SK-N-DZ (cell line): Measurements from ENCODE around the gene GRHL3.

Source experiments
- DNase-seq: peaks from one replicate; pipeline ENCODE4 v3.0.0-alpha.2; 2015; ENCODE audit warnings: low spot score

GRHL3 gene

DNA sequence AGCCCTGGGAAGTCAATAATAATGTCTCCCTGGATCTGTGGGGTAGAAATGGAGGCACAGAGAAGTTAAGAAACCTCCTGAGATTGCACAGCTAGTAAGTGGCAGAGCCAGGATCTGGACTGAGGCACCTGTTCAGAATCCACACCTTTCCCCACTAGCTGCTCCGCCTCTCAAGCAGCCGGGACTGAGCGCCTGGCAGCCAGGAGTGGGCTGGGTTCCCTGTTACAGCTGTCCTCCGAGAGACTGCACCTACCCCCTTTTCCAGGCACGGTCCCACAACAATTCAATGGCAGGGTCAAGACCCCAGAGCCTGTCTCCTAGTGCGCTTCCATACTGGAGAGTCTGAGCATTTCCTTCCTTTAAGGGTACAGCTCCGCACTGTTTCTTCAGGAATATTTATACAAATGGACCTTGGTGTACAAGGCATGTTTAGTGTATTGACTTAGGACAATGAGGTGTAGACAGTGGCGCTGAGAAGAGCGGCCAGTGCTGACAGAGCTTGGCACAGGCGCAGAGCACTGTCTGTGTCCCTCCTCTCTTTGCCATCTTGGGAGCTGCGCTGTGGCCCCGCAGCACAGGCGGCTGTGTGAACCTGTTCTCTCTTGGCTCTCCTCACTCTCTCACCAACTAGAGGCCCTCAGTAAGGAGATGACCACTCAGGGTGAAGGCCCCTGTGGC lies 24.4 kb downstream of the GRHL3 start:
- no peak for DNase-seq

DNA sequence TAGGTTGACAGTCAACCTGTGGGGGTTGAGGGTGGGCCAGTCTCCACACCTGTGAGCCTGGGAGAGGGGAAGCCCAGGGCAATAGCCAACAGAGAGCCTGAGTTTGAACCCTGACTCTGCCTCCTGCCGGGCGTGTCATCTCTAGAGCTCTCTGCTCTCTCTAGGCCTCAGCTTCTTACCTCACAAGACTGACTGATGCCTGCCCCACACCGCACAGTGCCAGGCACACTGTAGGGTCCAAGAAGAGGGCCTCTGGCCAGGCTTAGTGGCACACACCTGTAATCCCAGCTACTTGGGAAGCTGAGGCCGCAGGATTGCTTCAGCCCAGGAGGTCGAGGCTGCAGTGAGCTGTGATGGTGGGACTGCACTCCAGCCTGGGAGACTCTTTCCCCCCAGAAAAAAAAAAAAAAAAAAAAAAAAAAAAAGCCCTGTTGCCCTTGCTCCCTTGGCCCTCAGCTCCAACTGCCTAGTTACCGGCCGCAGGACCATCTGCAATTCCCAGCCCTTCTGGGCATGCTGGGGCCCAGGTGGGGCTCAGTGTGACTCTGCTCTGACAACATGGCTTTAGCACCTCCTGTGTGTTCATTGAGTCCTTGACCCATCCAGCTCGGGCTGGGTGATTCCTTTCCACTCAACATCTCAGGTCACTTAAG lies 25.1 kb downstream of the GRHL3 start:
- no peak for DNase-seq

DNA sequence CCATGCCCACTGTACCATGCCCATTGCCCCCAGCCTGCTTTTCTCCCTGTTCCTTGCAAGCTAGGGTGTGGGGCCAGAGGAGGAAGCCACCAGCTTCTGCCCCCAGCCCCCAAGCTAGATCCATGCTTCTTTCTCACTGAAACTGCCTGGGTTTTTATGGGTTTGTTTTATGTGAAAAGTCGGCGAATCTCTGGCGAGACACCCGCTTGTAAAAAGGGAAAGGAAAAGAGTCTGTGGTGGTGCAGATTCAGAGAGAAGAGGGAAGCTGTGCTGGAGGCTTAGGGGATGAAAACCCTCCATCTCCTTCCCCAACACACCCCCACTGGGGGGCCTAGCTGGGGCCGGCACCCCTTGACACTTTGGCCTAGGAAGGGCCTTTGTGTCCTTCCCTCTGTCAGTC lies 26.2 kb downstream of the GRHL3 start:
- DNase-seq: no peak

DNA sequence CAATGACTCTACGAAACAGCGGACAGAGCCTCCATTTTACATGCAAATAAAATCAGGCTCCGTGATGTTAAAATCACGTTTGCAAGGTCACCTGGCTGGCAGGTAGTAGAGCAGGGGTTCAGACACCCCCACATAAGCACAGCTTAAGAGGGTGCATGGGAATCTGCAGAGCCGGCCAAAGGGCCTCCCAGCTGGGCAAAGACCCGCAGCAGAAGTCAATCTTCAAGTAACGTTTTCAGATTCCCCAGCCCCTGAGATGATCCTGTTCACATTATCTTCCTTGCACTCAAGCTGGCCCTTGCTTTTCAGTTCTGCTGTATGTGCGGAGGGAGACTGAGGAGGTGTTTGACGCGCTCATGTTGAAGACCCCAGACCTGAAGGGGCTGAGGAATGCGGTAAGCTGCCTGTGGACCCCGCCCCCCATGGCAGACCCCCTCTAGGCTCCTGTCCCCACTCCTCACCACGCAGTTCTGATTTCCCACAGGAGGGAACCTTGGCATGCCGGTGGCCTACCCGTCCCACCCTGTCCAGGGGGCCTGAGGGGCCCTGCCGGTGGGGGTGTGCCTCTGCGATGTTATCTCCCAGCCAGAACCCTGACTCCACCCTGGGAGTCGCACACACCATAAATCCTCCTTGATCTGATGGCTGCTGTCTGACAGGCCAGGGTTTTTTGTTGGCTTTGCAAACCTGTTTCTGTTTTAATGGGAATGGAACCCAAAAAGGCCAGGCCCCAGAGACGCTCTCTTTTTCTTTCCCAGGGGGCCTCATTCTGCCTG lies 28.2 kb downstream of the GRHL3 start:
- peak; percentile 41 for DNase-seq

DNA sequence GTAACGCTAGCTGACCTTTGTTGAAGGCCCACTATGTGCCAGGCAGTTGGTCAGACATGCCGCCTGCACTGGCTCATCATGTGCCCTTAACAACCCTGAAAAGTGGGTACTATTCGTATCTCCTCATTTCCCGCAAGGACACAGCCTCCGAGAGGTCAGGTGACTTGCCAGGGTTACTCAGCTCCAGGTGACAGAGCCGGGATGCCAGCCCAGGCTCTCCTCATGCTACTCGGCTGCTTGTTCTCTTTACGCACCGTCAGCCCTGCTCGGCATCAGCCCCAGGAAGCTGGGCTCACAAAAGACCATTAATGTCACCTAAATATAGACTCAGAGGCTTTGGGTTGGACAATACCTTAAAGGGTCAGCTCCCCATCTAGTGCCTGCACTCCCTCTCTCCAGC lies 29.0 kb downstream of the GRHL3 start:
- DNase-seq: no peak

DNA sequence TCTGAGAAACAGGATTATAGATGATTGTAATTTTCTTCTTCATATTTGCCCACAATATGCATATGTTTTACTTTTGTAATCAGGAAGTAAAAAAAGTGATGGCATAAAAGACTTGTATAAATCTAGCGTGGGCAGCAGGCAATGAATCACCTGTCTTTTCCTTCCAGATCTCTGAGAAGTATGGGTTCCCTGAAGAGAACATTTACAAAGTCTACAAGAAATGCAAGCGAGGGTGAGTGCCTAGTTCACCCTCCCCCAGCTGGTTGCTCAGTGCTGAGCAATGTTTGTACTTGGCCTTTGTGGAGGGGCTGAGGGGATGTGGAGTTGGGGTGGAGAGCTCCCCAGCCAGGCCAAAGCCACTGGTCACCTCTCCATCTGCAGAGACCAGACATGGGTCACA lies 30.7 kb downstream of the GRHL3 start:
- no peak for DNase-seq

DNA sequence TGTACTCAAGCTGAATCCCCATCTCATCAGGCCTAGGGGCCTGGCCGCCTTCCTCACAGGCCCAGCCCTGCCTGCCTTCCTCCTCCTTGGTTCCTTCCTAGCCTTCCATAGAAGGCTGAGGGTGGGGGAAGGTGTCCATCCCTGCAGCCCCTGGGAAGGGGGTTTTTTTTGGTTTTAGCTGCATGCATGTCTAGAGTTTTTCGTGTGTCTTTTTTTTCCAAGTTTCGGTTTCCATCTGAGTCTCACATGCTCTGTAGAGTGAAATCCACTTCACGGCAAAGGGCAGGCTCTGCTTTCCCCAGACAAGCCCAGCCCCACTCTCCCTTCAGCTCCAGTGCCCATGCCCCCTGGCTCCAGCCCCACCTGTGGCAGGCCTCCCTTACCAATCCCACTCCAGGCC lies 32.1 kb downstream of the GRHL3 start:
- no peak for DNase-seq

DNA sequence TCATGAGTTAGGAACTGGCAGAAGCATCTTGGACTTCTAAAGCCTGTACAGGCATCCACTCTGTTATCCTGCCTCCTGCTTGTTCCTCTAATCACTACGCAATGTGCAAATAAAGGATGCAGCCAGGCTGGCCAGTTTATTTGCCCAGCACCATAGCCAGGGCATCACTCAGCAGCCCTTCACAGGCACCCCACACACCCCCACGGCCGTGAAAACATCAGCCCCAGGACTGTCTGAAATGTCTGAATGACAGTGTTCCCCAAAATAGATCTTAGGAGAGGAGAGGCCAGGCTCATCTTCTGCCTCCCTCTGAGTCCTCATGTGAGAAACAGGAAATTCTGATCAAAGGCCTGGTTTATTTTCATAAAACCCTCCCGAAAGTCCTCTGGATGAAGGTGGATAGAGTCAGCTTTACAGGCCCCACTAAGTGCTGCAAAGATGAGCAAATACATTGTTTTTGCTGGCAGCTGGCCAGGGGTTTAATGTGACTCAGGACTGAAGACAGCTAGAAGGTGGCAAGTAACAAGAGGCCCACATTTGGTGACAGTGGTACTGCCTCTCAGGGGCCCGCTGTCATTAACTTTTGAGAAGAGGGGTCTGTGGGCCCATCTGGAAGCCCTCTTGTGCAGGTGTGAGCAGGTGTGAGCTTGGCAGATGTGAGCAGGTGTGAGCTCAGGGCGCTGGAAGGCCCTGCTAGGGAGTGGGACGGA lies 32.9 kb downstream of the GRHL3 start:
- DNase-seq: no peak

DNA sequence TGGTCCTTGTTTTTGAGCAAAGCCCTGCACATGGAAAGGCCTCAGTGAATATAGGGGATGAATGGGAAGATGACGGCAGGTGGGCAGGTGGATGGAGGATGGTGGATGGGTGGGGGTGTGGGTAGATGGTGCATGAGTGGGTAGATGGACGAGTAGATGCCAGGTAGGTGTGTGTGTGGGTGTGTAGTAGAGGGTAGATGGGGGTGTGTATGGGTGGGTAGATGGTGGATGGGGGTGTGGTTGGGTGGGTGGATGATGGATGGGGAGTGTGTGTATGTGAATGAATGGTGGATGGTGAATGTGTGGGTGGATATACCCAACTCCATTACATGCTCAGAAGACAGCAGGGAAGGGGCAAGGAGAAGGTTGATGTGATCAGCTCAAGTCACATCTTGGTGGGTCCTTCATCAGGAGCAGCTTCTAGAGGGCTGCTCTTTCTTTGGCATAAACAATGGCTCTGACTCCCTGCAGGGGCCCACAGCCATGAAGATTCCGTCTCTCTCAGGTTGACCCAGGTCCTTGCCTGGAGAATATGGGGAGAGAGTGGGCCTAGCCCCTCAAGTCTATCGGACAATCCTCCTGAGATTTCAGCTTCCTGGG lies 34.2 kb downstream of the GRHL3 start:
- no peak for DNase-seq

DNA sequence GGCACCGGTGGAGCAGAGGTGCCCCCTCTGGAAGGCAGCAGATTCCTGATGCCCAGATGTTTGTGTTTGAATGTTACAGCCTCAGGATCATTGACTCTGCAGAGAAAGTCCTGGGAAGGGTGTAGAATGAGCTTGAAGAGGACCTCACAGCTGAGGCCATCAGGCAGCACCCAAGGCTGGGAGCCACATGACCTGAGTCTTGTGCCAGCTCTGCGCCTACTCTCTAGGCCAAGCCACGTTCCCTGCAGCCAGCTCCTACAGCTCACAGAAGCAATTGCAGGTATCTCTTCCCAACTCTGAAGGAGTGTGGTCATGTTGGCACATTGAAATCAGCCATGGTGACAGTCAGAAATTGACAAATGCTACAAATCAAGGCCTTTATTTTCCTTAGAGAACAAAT lies 36.3 kb downstream of the GRHL3 start:
- DNase-seq: no peak

DNA sequence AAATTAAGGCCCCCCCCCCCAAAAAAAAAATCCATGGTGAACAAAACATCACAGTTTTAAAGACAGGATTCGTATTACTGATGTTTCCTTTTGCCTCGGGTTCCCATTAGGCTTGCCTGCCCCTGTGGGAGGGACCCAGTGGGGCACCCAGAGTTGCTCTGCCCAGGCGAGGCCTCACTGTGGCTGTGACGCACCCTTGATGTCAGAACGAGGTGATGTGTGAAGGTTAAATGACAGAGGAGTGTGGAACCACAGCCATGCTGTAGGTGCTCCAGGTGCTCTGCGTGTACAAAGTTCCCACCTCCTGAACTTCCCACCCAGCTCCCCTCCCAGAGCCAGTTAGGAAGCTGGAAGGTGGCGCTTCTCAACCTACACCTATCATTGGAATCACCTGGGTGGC lies 37.9 kb downstream of the GRHL3 start:
- DNase-seq: no peak

DNA sequence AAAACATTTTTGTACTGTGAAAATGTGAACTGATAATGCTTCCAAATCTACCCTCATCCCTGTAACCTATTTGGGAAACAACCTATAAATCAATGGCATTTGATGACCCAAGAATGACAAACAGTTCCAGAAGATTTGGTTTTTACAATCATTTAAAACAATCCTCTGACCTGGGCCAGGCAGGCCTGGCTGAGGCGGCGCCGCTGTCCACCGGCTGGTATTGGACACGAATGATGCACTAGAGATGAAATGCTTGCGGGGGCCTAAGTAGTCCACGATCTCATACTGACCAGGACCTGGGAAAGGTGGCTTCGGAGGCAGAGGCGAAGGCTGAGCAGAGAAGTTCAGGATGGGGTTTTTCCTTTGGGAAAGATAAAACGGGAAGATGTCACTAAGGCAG lies 41.5 kb downstream of the GRHL3 start:
- DNase-seq: no peak

DNA sequence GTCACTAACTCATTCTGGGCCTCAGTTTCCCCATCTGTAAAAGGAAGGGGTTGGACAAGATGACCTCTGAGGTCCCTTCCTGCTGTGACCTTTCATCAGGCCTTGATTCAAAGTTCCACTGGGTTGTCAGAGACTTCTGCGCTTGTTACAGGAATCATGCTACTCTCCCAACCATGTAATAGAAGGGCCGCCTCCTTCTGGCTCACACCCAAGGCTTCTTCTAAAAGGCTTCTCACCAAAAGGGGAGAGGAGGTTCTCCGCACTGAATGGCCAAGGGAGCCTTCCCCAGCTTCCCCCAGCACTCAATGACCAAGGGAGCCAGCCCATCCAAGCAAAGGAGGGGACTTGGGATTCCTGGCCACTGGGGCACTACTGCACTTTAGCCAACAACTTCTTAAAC lies 42.7 kb downstream of the GRHL3 start:
- DNase-seq: no peak

DNA sequence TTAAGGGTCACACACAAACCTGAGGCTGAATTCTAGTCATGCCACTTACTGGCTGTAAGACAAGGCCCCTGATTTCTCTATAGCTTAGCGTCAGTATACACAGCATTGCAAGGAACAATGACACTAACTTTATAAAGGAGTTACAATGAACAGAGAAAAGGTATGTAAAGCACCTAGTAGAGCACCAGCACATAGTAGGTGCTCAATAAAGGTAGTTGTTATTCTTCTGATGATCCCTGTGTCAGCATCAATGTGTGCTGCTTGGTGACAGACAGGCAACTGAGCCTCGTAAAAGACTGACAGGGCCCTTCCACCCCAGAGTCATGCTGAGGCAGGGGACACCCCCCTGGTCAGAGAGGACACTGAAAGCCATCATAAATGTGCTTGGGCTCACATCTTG lies 43.2 kb downstream of the GRHL3 start:
- DNase-seq: no peak

DNA sequence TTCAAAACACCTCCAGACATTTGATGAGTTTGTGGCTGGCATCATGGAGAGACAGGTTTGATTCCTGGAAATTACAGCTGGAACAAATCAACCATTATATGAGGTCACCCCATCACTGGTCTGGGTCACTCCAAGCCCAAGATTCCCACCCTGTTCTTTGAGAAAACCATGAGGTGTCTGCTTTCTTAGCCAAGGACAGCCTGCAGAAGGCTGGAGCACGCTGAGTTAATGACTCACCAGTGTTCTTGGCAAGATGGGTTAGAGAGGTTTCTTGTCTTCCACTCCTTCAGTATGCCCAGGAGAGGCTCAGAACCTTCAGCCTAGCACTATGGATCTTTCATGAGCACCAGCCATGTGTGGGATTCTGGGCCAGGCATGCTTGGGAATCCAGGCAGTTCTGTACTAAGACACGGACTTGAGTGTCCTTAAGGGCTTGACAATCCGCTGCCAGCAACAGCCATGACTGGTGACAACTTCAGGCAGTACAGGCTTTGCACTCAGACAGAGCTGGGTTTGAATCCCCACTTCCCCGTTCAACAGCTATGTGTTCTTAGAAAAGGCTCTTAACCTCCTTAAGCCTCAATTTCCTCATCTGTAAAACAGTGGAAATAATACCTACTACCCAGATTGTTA lies 43.9 kb downstream of the GRHL3 start:
- no peak for DNase-seq

DNA sequence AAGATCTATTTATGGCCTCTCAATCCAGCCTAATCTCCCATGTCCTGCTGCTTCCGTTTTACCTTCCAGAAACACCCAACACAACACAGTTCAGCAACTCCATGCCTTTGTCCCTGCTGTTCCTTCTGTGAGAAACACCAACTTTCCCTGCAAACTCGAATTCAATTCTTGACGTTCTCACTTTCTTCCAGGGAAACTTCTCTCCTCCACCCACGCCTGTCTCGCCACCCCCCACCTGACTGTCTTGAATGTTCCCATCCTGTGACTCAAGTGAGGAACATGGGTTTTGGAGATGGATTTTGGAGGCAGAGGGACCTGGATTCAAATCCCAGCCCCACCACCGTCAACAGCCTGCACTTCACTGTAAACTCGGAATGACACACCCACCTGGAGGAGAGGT lies 44.8 kb downstream of the GRHL3 start:
- no peak for DNase-seq

DNA sequence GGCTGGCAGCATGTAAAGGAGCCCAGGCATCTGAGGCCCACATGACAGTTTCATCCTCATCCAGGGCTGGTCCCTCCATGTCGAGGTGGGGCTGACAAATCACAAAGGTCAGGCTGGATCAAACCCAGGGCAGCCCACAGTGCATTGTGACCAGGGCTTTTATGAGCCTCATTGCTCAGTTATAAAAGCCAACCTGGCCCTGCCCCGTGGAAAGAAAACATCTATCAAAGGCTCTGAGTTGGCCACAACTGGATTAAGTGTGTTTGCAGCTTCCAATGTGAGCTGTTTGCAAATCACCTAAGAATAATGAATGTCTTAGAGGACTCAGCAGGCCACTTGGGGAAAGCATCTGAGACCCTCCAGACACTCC lies 45.4 kb downstream of the GRHL3 start:
- no peak for DNase-seq

DNA sequence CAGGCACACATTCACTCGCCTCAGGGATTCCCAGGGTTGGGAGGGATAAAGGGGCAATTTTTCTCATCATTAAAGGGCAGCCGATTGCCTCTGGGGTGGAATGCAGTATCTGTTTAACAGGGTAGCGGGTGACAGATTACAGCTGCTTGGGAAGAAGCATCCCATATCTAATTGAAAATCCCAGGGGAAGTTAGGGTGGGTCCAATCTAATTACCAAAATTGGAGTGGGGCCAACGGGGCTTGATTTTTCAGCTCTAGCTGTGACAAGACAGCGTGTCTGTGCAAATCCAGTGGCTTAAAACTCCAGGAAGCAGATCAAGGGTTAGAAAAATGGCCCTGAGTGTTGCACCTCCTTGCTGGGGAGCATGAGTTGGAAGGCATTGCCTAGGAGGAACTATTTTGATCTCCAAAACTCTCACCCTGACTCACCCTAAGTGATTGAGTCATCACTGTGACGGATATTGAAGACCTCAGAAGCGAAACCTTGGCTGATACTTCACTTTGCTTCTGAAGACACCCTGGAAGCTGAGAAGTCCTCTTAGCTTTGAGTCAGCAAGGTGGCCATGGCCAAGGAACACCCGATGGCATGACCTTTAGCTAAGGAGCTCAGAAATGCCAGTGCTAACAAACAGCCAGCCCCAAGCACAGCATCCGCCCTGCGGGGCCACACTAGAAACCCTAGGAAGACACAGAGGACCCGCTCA lies 46.0 kb downstream of the GRHL3 start:
- DNase-seq: peak; percentile 70

DNA sequence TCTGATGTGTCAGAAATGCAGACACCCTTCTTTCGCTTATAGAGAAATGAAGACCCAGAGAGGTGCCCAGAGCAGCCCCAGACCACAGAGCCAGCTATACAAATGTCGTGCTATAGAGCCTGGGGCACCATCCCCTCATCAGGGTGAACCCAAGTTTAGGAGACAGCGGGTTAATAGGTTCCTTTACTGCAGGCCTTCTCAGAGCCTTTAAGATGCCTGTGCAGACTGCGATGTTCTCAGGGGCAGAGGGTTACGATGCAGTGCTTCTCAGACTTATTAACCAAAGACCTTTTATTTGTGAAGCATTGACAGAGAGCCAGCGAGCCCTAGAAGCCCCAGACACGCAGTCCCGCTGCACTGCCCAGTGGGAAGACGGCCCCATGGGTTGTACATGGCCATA lies 47.5 kb downstream of the GRHL3 start:
- no peak for DNase-seq

DNA sequence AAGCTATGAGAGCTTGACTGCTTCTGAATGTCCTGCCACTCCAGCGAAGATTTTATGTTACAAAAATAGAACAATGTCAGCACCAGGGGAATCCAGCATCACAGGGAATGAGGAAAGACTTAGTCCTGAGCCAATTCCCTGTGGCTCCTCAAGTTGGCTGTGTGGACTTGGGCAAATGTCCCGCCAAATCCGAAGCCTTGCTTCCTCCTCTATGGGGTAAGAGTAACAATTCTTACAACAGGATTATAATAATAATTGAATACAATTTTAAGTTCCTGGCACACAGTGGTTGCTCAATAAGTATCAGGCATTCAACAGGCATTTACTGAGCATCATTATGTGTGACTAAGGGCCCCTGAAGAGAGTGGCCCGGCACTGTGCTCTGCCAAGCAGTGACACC lies 50.0 kb downstream of the GRHL3 start:
- no peak for DNase-seq

DNA sequence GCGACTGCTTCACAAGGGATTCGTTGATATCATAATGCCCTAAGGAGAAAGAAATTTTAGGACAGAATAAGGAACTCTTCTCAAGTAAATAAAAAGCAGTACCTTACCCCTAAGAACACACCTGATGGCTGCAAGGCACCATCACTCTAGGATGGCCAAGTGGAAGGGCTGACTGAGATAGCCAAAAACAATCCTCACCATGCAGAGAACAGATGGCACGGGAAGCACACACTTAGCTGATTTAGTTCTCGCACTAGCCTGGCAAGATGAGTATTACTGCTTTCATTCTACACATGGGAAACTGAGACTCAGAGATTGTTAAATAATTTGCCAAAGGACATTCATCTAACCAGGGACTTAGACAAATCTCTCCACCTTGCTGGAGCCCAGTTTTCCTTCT lies 50.6 kb downstream of the GRHL3 start:
- DNase-seq: no peak
